Esophagus muscularis mucosa (tissue), 2 donors: Measurements from ENCODE around the gene OR9G4.

Experiments
- POLR2A ChIP-seq: fragments of 450-650 bp; IDR thresholded peaks from one replicate; pipeline ENCODE4 v1.6.1; 2017; ENCODE audit warnings: antibody characterized with exemption, moderate library complexity, mild to moderate bottlenecking, low read depth
- POLR2AphosphoS5 ChIP-seq, 2 donors: sonication (generic); formaldehyde crosslinking; IDR thresholded peaks; one replicate each; pipeline ENCODE4 v1.6.1; 2017; ENCODE audit warnings: antibody characterized with exemption in 2 of 2

GRCh38 chr11:56740107-56740506, 8.4 kb downstream of the OR9G4 start:
- TF ChIP-seq POLR2A: no peak
- no peak for TF ChIP-seq POLR2AphosphoS5 (IDR thresholded peaks at IDR 0.05)
